Keratinocyte (primary cell): ENCODE data around the gene CHN2. TPM values are rescaled to one million over a fixed set of nuclear protein-coding genes. Genes with fewer than 3 reads are reported as not detected.

Source experiments
- DNase-seq: peaks from one replicate; pipeline ENCODE4 v3.0.0-alpha.2; 2011; ENCODE audit warnings: low read depth, missing footprints, low spot score
- FAIRE-seq: peaks from 2 replicates; lab custom pipeline; 2011; peaks lifted over from hg19 to GRCh38; lab: Jason Lieb, UNC
- H2AFZ ChIP-seq: 2 replicates; pipeline ENCODE4 v1.6.0; 2012; ENCODE audit warnings: low read length, control low read depth, inconsistent platforms; ENCODE audit not compliant: control insufficient read depth
- H3K27ac ChIP-seq: 2 replicates; pipeline ENCODE4 v1.5.1; 2011; ENCODE audit warnings: low read length; ENCODE audit not compliant: control insufficient read depth, insufficient read depth
- H3K27me3 ChIP-seq: 3 replicates; pipeline ENCODE4 v1.6.0; 2011; ENCODE audit warnings: low read length; ENCODE audit not compliant: control insufficient read depth, insufficient read depth; ENCODE audit errors: extremely low read depth
- H3K36me3 ChIP-seq, 2 experiments: 2 replicates in 1 of 2; 3 replicates in 1 of 2; pipeline ENCODE4 v1.5.1; 2011; ENCODE audit warnings: low read length in 2 of 2, mild to moderate bottlenecking in 1 of 2; ENCODE audit not compliant: control insufficient read depth in 2 of 2, insufficient read depth in 2 of 2; ENCODE audit errors: extremely low read depth in 1 of 2
- H3K4me1 ChIP-seq: 3 replicates; pipeline ENCODE4 v1.5.1; 2011; ENCODE audit warnings: low read length; ENCODE audit not compliant: control insufficient read depth, insufficient read depth; ENCODE audit errors: extremely low read depth
- H3K4me2 ChIP-seq: 3 replicates; pipeline ENCODE4 v1.6.0; 2011; ENCODE audit warnings: low read depth, low read length; ENCODE audit not compliant: control insufficient read depth, insufficient read depth; ENCODE audit errors: extremely low read depth
- H3K4me3 ChIP-seq, 3 experiments: fragments of 200-600 bp in 1 of 3; sonication (generic) in 1 of 3; 2 replicates in 2 of 3; 3 replicates in 1 of 3; pipeline ENCODE4 v1.5.1; 2011 to 2016; ENCODE audit warnings: low read length in 3 of 3, mild to moderate bottlenecking in 3 of 3, control low read depth in 2 of 3, inconsistent platforms in 1 of 3, low read depth in 1 of 3, mixed read lengths in 1 of 3, mixed run types in 1 of 3, moderate library complexity in 1 of 3; ENCODE audit not compliant: control insufficient read depth in 2 of 3, insufficient read depth in 2 of 3; ENCODE audit errors: extremely low read depth in 1 of 3
- H3K79me2 ChIP-seq: 2 replicates; pipeline ENCODE4 v1.6.0; 2012; ENCODE audit warnings: low read length; ENCODE audit not compliant: control insufficient read depth, insufficient read depth
- H3K9ac ChIP-seq: 3 replicates; pipeline ENCODE4 v1.6.0; 2011; ENCODE audit warnings: low read length; ENCODE audit not compliant: control insufficient read depth, insufficient read depth; ENCODE audit errors: extremely low read depth
- H3K9me1 ChIP-seq: 3 replicates; pipeline ENCODE4 v1.6.0; 2011; ENCODE audit warnings: low read length; ENCODE audit not compliant: control insufficient read depth, insufficient read depth; ENCODE audit errors: extremely low read depth
- H3K9me3 ChIP-seq: 2 replicates; pipeline ENCODE4 v1.5.1; 2012; ENCODE audit warnings: low read depth, low read length; ENCODE audit not compliant: control insufficient read depth
- H4K20me1 ChIP-seq: 3 replicates; pipeline ENCODE4 v1.6.0; 2011; ENCODE audit warnings: low read length; ENCODE audit not compliant: control insufficient read depth, insufficient read depth; ENCODE audit errors: extremely low read depth
- EZH2 ChIP-seq: IDR thresholded peaks from one replicate; pipeline ENCODE4 v1.6.1; 2012; ENCODE audit warnings: inconsistent platforms, mild to moderate bottlenecking, low read length, moderate library complexity
- dilution Hi-C: fragments of 300-500 bp; cut with MboI; formaldehyde crosslinking; loops from one replicate; pipeline ENCODE4 v1.7.0; 2020; ENCODE audit warnings: low sequenced_read_pairs; ENCODE audit not compliant: extremely low pct_ligation_motif_present
- polyA plus RNA-seq, 5 experiments: library from polyadenylated mRNA; depleted of rRNA in 3 of 5; stranded (reverse) in 3 of 5; stranded (forward) in 1 of 5; unstranded in 1 of 5; fragments of >200 nt; gene quantifications; 1 replicate in 1 of 5; 2 replicates in 3 of 5; 3 replicates in 1 of 5; pipeline versions ENCODE4 v1.2.1 to v1.2.3, GENCODE V29; 2011 to 2012; ENCODE audit warnings: missing spikeins in 2 of 5, low read depth in 1 of 5, low replicate concordance in 1 of 5
- TF ChIP-seq, protein P1 (sequence below), 3 experiments: IDR thresholded peaks in 1 of 3; conservative IDR thresholded peaks in 1 of 3; optimal IDR thresholded peaks in 1 of 3; 2 replicates in 2 of 3; 3 replicates in 1 of 3; pipeline versions ENCODE3 to v1.5.1; 2011; ENCODE audit warnings: low read length in 3 of 3, mild to moderate bottlenecking in 3 of 3, moderate library complexity in 2 of 3, control low read depth in 1 of 3, inconsistent platforms in 1 of 3; ENCODE audit not compliant: insufficient read depth in 2 of 3; ENCODE audit errors: extremely low read depth in 1 of 3

Gene CHN2
- polyA plus RNA-seq, 1 donor (not counting 4 experiments of a cell fraction or from before 2014, with no cell fraction given): 1.8 TPM

DNA sequence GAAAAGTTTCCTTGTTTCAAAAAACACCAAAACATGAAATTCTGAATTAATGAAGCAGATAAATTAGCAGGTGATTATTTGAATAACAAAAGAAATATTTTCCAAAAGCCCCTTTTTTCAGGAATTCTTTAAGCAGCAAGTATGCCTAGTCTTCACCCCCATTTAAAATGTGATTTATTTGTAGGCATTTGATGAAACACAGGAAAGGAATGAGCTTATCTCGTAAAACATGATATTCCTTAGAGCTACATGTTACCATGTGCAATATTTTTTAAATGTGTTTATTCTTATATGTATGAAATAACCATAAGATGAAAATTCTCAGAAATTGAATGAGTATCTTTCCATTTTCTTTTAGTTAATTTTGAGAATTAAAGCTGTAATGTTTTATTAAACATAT, 106.1 kb downstream of the CHN2 start:
- no peak for DNase-seq
- Histone ChIP-seq H3K9me3 (no peaks in the 10 kb centered on the region), H4K20me1 (no peaks in the 10 kb centered on the region), H3K36me3 (no peaks in the 10 kb centered on the region), H3K27ac (no peak overlapping the region), H2AFZ (no peak overlapping the region), H3K9me1 (no peaks in the 10 kb centered on the region), H3K79me2 (no peaks in the 10 kb centered on the region), H3K4me1 (peaks cover 22% of the 10 kb centered on the region), H3K27me3 (no peaks in the 10 kb centered on the region), H3K4me3 (no peak overlapping the region), H3K4me2 (peak overlapping the region; percentile 34), H3K9ac (no peak overlapping the region)
- no peak for FAIRE-seq
- TF ChIP-seq, protein P1, sequence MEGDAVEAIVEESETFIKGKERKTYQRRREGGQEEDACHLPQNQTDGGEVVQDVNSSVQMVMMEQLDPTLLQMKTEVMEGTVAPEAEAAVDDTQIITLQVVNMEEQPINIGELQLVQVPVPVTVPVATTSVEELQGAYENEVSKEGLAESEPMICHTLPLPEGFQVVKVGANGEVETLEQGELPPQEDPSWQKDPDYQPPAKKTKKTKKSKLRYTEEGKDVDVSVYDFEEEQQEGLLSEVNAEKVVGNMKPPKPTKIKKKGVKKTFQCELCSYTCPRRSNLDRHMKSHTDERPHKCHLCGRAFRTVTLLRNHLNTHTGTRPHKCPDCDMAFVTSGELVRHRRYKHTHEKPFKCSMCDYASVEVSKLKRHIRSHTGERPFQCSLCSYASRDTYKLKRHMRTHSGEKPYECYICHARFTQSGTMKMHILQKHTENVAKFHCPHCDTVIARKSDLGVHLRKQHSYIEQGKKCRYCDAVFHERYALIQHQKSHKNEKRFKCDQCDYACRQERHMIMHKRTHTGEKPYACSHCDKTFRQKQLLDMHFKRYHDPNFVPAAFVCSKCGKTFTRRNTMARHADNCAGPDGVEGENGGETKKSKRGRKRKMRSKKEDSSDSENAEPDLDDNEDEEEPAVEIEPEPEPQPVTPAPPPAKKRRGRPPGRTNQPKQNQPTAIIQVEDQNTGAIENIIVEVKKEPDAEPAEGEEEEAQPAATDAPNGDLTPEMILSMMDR (optimal IDR thresholded peaks at IDR 0.05 in 1 of 3, IDR thresholded peaks at IDR 0.05 in 1 of 3, conservative IDR thresholded peaks at IDR 0.05 in 1 of 3; ENCODE audit: extremely low read depth in 1 of 3, insufficient read depth in 2 of 3, low read length in 3 of 3): no peak
- TF ChIP-seq EZH2: no peak
- dilution Hi-C loops: no loop called here

DNA sequence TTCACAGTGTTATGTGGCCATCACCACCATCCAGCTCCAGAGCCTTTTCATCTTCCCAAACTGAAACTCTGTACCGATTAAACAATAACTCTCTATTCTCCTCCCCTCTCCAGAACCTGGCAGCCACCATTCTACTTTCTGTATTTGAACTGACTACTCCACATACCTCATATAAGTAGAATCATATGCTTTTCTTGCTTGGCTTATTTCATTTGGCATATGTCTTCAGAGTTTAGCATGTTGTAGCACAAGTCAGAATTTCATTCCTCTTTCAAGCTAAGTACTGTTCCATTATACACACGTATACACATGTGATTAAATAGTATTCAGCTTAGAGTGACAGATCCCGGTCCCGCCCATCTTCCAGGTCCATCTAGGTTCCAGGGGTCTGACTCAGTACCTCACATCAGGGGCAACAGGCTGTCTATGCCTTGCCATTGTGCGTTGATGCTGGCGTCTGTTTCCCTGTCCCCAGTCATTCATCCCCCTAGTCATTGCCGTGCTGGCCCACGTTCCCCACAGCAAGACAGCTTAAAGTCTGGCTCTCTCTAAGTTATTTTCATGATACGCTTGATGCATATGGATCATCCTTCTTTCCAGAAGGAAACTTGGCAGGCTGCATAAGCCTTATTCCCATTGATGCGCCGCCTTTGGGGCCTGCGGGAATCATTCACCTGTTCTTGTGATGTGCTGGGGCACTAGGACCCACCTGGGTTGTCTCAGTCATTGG, 108.3 kb downstream of the CHN2 start:
- FAIRE-seq (no peak), DNase-seq (no peak)
- dilution Hi-C loops: no loop called here
- H3K27ac ChIP-seq: no peak overlapping the region
- no peaks in the 10 kb centered on the region for H3K36me3 ChIP-seq
- no peak overlapping the region for H3K9ac ChIP-seq
- H3K4me3 ChIP-seq: no peak overlapping the region
- no peaks in the 10 kb centered on the region for H3K9me1 ChIP-seq
- H3K27me3 ChIP-seq: no peaks in the 10 kb centered on the region
- TF ChIP-seq, protein P1 (optimal IDR thresholded peaks at IDR 0.05 in 1 of 3, IDR thresholded peaks at IDR 0.05 in 1 of 3, conservative IDR thresholded peaks at IDR 0.05 in 1 of 3; ENCODE audit: extremely low read depth in 1 of 3, insufficient read depth in 2 of 3, low read length in 3 of 3): no peak
- TF ChIP-seq EZH2: no peak
- H2AFZ ChIP-seq: no peak overlapping the region
- H3K9me3 ChIP-seq: no peaks in the 10 kb centered on the region
- peaks cover 35% of the 10 kb centered on the region for H3K4me1 ChIP-seq
- no peaks in the 10 kb centered on the region for H4K20me1 ChIP-seq
- no peak overlapping the region for H3K4me2 ChIP-seq
- no peaks in the 10 kb centered on the region for H3K79me2 ChIP-seq
